Ishikawa (cell line): ENCODE measurements around the gene METRN.

Experiments used
- CEBPB ChIP-seq: IDR thresholded peaks from 2 replicates; pipeline ENCODE4 v1.6.1; 2012
- EP300 ChIP-seq: IDR thresholded peaks from 2 replicates; pipeline ENCODE4 v1.6.1; 2012; ENCODE audit warnings: borderline replicate concordance
- NFIC ChIP-seq: IDR thresholded peaks from 2 replicates; pipeline ENCODE4 v1.6.1; 2012
- TCF12 ChIP-seq: IDR thresholded peaks from 2 replicates; pipeline ENCODE4 v1.6.1; 2012; ENCODE audit warnings: low read depth
- TEAD4 ChIP-seq: IDR thresholded peaks from 2 replicates; pipeline ENCODE4 v1.6.1; 2012
- TF ChIP-seq, protein P1 (sequence below): IDR thresholded peaks from 2 replicates; pipeline ENCODE4 v1.6.1; 2012; ENCODE audit warnings: low read depth, mild to moderate bottlenecking

DNA sequence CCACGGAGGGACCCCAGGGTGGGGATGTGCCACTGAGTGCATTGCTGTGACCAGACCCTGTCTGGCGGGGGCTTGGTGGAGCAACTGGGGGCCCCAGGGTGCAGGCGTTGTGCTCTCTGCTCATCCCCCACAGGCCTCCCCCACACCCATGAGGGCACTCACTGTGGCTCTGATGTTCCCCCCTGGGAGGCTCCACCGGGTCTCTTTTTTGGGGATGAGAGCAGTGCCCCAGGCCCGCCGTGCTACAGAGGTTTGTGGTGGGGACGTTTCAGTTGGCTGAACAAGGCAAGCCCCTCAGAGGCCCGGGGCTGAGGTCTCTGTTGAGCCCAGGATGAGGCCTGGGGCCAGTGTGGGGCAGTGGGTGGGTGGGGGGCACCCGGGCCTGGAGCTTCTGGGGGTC, 8.8 kb downstream of the METRN start:
- TF ChIP-seq TEAD4 (no peak), EP300 (no peak), TCF12 (no peak), NFIC (no peak), CEBPB (no peak)
- TF ChIP-seq, protein P1, sequence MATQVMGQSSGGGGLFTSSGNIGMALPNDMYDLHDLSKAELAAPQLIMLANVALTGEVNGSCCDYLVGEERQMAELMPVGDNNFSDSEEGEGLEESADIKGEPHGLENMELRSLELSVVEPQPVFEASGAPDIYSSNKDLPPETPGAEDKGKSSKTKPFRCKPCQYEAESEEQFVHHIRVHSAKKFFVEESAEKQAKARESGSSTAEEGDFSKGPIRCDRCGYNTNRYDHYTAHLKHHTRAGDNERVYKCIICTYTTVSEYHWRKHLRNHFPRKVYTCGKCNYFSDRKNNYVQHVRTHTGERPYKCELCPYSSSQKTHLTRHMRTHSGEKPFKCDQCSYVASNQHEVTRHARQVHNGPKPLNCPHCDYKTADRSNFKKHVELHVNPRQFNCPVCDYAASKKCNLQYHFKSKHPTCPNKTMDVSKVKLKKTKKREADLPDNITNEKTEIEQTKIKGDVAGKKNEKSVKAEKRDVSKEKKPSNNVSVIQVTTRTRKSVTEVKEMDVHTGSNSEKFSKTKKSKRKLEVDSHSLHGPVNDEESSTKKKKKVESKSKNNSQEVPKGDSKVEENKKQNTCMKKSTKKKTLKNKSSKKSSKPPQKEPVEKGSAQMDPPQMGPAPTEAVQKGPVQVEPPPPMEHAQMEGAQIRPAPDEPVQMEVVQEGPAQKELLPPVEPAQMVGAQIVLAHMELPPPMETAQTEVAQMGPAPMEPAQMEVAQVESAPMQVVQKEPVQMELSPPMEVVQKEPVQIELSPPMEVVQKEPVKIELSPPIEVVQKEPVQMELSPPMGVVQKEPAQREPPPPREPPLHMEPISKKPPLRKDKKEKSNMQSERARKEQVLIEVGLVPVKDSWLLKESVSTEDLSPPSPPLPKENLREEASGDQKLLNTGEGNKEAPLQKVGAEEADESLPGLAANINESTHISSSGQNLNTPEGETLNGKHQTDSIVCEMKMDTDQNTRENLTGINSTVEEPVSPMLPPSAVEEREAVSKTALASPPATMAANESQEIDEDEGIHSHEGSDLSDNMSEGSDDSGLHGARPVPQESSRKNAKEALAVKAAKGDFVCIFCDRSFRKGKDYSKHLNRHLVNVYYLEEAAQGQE, result no peak
